Measurements from ENCODE around the gene ADAMTS12.

Gene ADAMTS12

GRCh38 chr5:33795496-33795895 lies 96.3 kb downstream of the ADAMTS12 start:
- DNase-seq: no peak

GRCh38 chr5:33794550-33795181 lies 97.1 kb downstream of the ADAMTS12 start:
- no peak for DNase-seq

GRCh38 chr5:33793836-33794549 lies 97.8 kb downstream of the ADAMTS12 start:
- DNase-seq: no peak

- DNase-seq: no peak
These were observed 98.5 kb downstream of the ADAMTS12 start for GRCh38 chr5:33793276-33793675.

GRCh38 chr5:33792559-33792958 lies 99.2 kb downstream of the ADAMTS12 start:
- DNase-seq: no peak

- no peak for DNase-seq
These were observed 102.2 kb downstream of the ADAMTS12 start for GRCh38 chr5:33789567-33789957.

- no peak for DNase-seq
These were observed 102.7 kb downstream of the ADAMTS12 start for GRCh38 chr5:33788922-33789566.

GRCh38 chr5:33785571-33785970 lies 106.2 kb downstream of the ADAMTS12 start:
- DNase-seq: no peak

GRCh38 chr5:33781286-33781685 lies 110.5 kb downstream of the ADAMTS12 start:
- no peak for DNase-seq

- DNase-seq: no peak
These were observed 115.6 kb downstream of the ADAMTS12 start for GRCh38 chr5:33776151-33776660.

GRCh38 chr5:33774341-33774740 lies 117.4 kb downstream of the ADAMTS12 start:
- no peak for DNase-seq

- DNase-seq: no peak
These were observed 119.4 kb downstream of the ADAMTS12 start for GRCh38 chr5:33772380-33772897.

GRCh38 chr5:33769968-33770367 lies 121.8 kb downstream of the ADAMTS12 start:
- DNase-seq: no peak

- no peak for DNase-seq
These were observed 122.6 kb downstream of the ADAMTS12 start for GRCh38 chr5:33769196-33769595.

GRCh38 chr5:33766023-33766422 lies 125.8 kb downstream of the ADAMTS12 start:
- DNase-seq: no peak

- DNase-seq: no peak
These were observed 127.0 kb downstream of the ADAMTS12 start for GRCh38 chr5:33764786-33765185.

- DNase-seq: no peak
These were observed 128.4 kb downstream of the ADAMTS12 start for GRCh38 chr5:33763435-33763834.

- no peak for DNase-seq
These were observed 128.9 kb downstream of the ADAMTS12 start for GRCh38 chr5:33762859-33763258.

GRCh38 chr5:33761139-33761538 lies 130.7 kb downstream of the ADAMTS12 start:
- no peak for DNase-seq

GRCh38 chr5:33758737-33759136 lies 133.1 kb downstream of the ADAMTS12 start:
- DNase-seq: no peak

GRCh38 chr5:33756491-33756890 lies 135.3 kb downstream of the ADAMTS12 start:
- DNase-seq: no peak

- DNase-seq: no peak
These were observed 136.6 kb downstream of the ADAMTS12 start for GRCh38 chr5:33755231-33755630.

GRCh38 chr5:33753704-33754103 lies 138.1 kb downstream of the ADAMTS12 start:
- no peak for DNase-seq

GRCh38 chr5:33748754-33749153 lies 143.0 kb downstream of the ADAMTS12 start:
- no peak for DNase-seq

Measured in NCI-H2171 (cell line).